GM12878 (cell line): ENCODE measurements around the gene SECTM1. TPM values are rescaled to one million over a fixed set of nuclear protein-coding genes. Genes with fewer than 3 reads are reported as not detected.

Experiments used
- ATAC-seq: fragments of 200-7000 bp; cut with Tn5 transposase; 3 replicates; pipeline ENCODE4 v1.9.1; 2020; ENCODE audit warnings: mild to moderate bottlenecking, moderate library complexity
- BruUV-seq: library from RNA; stranded (reverse); fragments of 400-500 nt; replicated peaks from 2 replicates; lab custom pipeline; 2021; lab: Mats Ljungman, UMichigan
- CTCF ChIA-PET: fragments of 300-600 bp; sonication (Branson Sonifier 250); formaldehyde crosslinking; extraction: SDS; loops from one replicate; lab custom pipeline; 2021; ENCODE audit warnings: inconsistent platforms; lab: Yijun Ruan, JAX
- POLR2A ChIA-PET: fragments of 350-600 bp; formaldehyde crosslinking; extraction: SDS; loops from one replicate; lab custom pipeline; 2021; ENCODE audit warnings: inconsistent platforms; lab: Charles Lee
- RAD21 ChIA-PET: fragments of 300-600 bp; sonication (Branson Sonifier 250); formaldehyde crosslinking; loops from one replicate; lab custom pipeline; 2023; ENCODE audit warnings: antibody characterized with exemption; ENCODE audit not compliant: unreplicated experiment; lab: Charles Lee
- SMC1A ChIA-PET: fragments of 300-600 bp; sonication (Branson Sonifier 250); formaldehyde crosslinking; loops from one replicate; lab custom pipeline; 2023; ENCODE audit not compliant: unreplicated experiment, uncharacterized antibody; lab: Charles Lee
- DNase-seq: peaks from one replicate; pipeline ENCODE4 v3.0.0-alpha.2; 2011; ENCODE audit warnings: low read depth, low spot score
- FAIRE-seq: peaks from 3 replicates; lab custom pipeline; 2011; peaks lifted over from hg19 to GRCh38; lab: Jason Lieb, UNC
- H2AFZ ChIP-seq: 2 replicates; pipeline ENCODE4 v1.6.0; 2011; ENCODE audit warnings: low read depth, low read length, control low read depth; ENCODE audit not compliant: control insufficient read depth
- H3K27ac ChIP-seq: 2 replicates; pipeline ENCODE4 v1.5.1; 2011; ENCODE audit warnings: control low read depth; ENCODE audit not compliant: control insufficient read depth, insufficient read depth
- H3K27me3 ChIP-seq, 2 experiments: replicated peaks in 1 of 2; 2 replicates each; pipeline versions ENCODE4 v1.6.0 to v1.6.1; 2011; ENCODE audit warnings: low read length in 1 of 2; ENCODE audit not compliant: control insufficient read depth in 2 of 2, insufficient read depth in 2 of 2
- H3K36me3 ChIP-seq, 2 experiments: 2 replicates each; pipeline ENCODE4 v1.5.1; 2011; ENCODE audit warnings: low read length in 1 of 2; ENCODE audit not compliant: control insufficient read depth in 2 of 2, insufficient read depth in 2 of 2
- H3K4me1 ChIP-seq: 2 replicates; pipeline ENCODE4 v1.6.1; 2011; ENCODE audit warnings: mild to moderate bottlenecking, low read length, moderate library complexity, mixed read lengths; ENCODE audit not compliant: control insufficient read depth, insufficient read depth
- H3K4me2 ChIP-seq: 2 replicates; pipeline ENCODE4 v1.6.0; 2011; ENCODE audit warnings: control low read depth; ENCODE audit not compliant: control insufficient read depth, insufficient read depth
- H3K4me3 ChIP-seq: fragments of 200-600 bp; sonication (generic); 2 replicates; pipeline ENCODE4 v1.5.1; 2016
- H3K79me2 ChIP-seq: 2 replicates; pipeline ENCODE4 v1.6.0; 2011; ENCODE audit warnings: low read length; ENCODE audit not compliant: control insufficient read depth, insufficient read depth
- H3K9ac ChIP-seq: 2 replicates; pipeline ENCODE4 v1.8.0; 2011; ENCODE audit warnings: low read length, control low read depth, mixed read lengths; ENCODE audit not compliant: control insufficient read depth, insufficient read depth
- H3K9me3 ChIP-seq: replicated peaks from 3 replicates; pipeline ENCODE4 v1.5.1; 2011; ENCODE audit warnings: mild to moderate bottlenecking, low read length; ENCODE audit not compliant: control insufficient read depth, insufficient read depth
- H4K20me1 ChIP-seq: 2 replicates; pipeline ENCODE4 v1.6.0; 2011; ENCODE audit not compliant: control insufficient read depth, insufficient read depth
- CHD1 ChIP-seq: IDR thresholded peaks from 2 replicates; pipeline ENCODE4 v1.6.1; 2012; ENCODE audit warnings: low read depth, low read length, improper control_type of control experiment
- CREB1 ChIP-seq: IDR thresholded peaks from 2 replicates; pipeline ENCODE4 v1.6.1; 2012; ENCODE audit warnings: low read depth, mild to moderate bottlenecking, inconsistent platforms
- GABPA ChIP-seq: IDR thresholded peaks from 2 replicates; pipeline ENCODE4 v1.6.1; 2014; ENCODE audit warnings: antibody characterized with exemption, low read depth, mild to moderate bottlenecking, inconsistent platforms
- HDAC2 ChIP-seq: fragments of 200-600 bp; sonication (generic); IDR thresholded peaks from 2 replicates; pipeline ENCODE4 v1.6.1; 2017
- IRF4 ChIP-seq: IDR thresholded peaks from 2 replicates; pipeline ENCODE4 v1.6.1; 2011; ENCODE audit warnings: low read depth, low read length
- JUND ChIP-seq: IDR thresholded peaks from 2 replicates; pipeline ENCODE4 v1.6.1; 2012; ENCODE audit warnings: low read depth, mild to moderate bottlenecking, low read length, improper control_type of control experiment, moderate library complexity
- NRF1 ChIP-seq: conservative IDR thresholded peaks from 2 replicates; pipeline ENCODE4 v1.6.1; 2011; ENCODE audit warnings: mild to moderate bottlenecking, low read depth, low read length, improper control_type of control experiment
- PAX8 ChIP-seq: fragments of 450-650 bp; IDR thresholded peaks from 2 replicates; pipeline ENCODE4 v1.6.1; 2017; ENCODE audit warnings: mild to moderate bottlenecking, moderate library complexity
- RUNX3 ChIP-seq: IDR thresholded peaks from 2 replicates; pipeline ENCODE4 v1.6.1; 2012; ENCODE audit warnings: low read length, inconsistent platforms
- SMAD1 ChIP-seq: fragments of 450-650 bp; IDR thresholded peaks from 2 replicates; pipeline ENCODE4 v1.6.1; 2018; ENCODE audit warnings: mild to moderate bottlenecking, low read depth; ENCODE audit not compliant: partially characterized antibody
- STAT3 ChIP-seq: IDR thresholded peaks from 2 replicates; pipeline ENCODE4 v1.6.1; 2011; ENCODE audit warnings: low read depth, low read length, improper control_type of control experiment
- WRNIP1 ChIP-seq: IDR thresholded peaks from 2 replicates; pipeline ENCODE4 v1.6.1; 2011; ENCODE audit warnings: low read depth, low read length, improper control_type of control experiment, borderline replicate concordance
- ZNF217 ChIP-seq: fragments of 450-650 bp; IDR thresholded peaks from 2 replicates; pipeline ENCODE4 v1.6.1; 2017; ENCODE audit warnings: antibody characterized with exemption, mild to moderate bottlenecking
- ZNF274 ChIP-seq: IDR thresholded peaks from one replicate; pipeline ENCODE4 v1.8.0; 2011; ENCODE audit not compliant: insufficient read length, insufficient read depth
- ZSCAN29 ChIP-seq: fragments of 450-650 bp; IDR thresholded peaks from 2 replicates; pipeline ENCODE4 v1.6.1; 2017; ENCODE audit warnings: mild to moderate bottlenecking, moderate library complexity
- WGBS: methylation state at CpG from one replicate; pipeline ENCODE4 v1.1.6; 2016; ENCODE audit warnings: low lambda C conversion rate; ENCODE audit not compliant: insufficient replicate concordance, insufficient coverage; ENCODE audit errors: missing lambda C conversion rate; 5-methylcytosine and 5-hydroxymethylcytosine counted together
- in situ Hi-C: fragments of 300-500 bp; cut with MboI; formaldehyde crosslinking; loops from 9 replicates; pipeline ENCODE4 v1.14.3; 2018; ENCODE audit warnings: mixed read lengths
- intact Hi-C: fragments of 100-400 bp; cut with micrococcal nuclease; formaldehyde crosslinking; loops from one replicate; pipeline ENCODE4 v1.14.2; 2022; ENCODE audit not compliant: unreplicated experiment
- polyA plus RNA-seq, 11 experiments: library from polyadenylated mRNA; depleted of rRNA in 4 of 11; unstranded in 6 of 11; stranded (reverse) in 5 of 11; fragments of >200 nt; fragmentation: Nextera tagmentation in 4 of 11; fragmentation: Illumina TruSeq in 1 of 11; extraction: Ambion mirVana in 4 of 11; extraction: Trizol in 1 of 11; gene quantifications; 1 replicate in 1 of 11; 2 replicates in 10 of 11; pipeline versions ENCODE4 v1.2.1 to v1.2.3, GENCODE V29; 2011 to 2016; ENCODE audit warnings: inconsistent platforms in 2 of 11, missing spikeins in 2 of 11, low read depth in 1 of 11
- total RNA-seq, 4 experiments: library from RNA; depleted of rRNA in 3 of 4; stranded (reverse); fragments of >200 nt in 3 of 4; fragmentation: Illumina TruSeq in 1 of 4; extraction: Trizol in 1 of 4; gene quantifications; 2 replicates each; pipeline versions ENCODE4 v1.2.1 to v1.2.3, GENCODE V29; 2013 to 2021
- TF ChIP-seq, protein P1 (sequence below): IDR thresholded peaks from 2 replicates; pipeline ENCODE4 v1.6.1; 2012; ENCODE audit warnings: low read depth, low read length, improper control_type of control experiment
- TF ChIP-seq, protein P2 (sequence below): fragments of 450-650 bp; IDR thresholded peaks from 2 replicates; pipeline ENCODE4 v1.6.1; 2016; ENCODE audit warnings: mild to moderate bottlenecking, moderate library complexity, borderline replicate concordance

The SECTM1 gene
- total and polyA plus RNA-seq, 10 of the 15 experiments (the other 5 are each of a cell fraction or from before 2014, with no cell fraction given): 0.10 to 0.13 (median 0.12) TPM; not detected in 7

DNA sequence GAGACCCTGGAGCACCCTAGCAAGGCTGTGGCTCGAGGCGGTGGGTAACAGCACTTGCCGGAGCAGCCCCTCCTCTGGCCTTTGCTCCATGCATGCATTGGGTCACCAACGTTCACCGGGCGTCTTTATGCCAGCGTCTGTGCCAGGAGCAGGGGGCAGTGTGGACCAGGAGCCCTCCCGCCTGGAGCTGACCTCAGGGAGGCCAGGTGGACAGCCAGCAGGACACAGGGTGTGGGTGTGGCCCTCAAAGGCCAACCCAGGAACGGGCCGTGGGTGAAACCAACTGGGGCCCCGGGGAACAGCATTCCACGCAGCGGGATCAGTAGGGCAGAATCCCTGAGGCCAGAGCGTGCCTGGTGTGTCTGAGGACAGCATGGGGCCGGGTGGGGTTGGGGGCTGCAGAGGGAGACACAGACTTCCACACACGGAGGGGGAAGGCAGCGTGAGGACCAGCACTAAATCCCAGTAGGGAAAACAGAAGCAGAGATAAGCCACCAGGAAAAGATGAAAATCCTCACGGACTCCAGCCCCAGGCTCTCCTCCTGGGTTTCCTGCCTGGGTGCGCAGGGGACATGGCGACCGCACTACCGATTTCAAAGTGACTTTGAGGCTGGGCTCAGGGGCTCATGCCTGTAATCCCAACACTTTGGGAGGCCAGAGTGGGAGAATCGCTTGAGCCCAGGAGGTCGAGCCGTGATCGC lies 13.3 kb downstream of the SECTM1 start:
- no peaks in the 10 kb centered on the region for H3K36me3 ChIP-seq
- no peaks in the 10 kb centered on the region; the same call in 1 of the 3 replicates for H3K9me3 ChIP-seq
- no peak for TF ChIP-seq IRF4
- no peak for TF ChIP-seq ZNF274
- TF ChIP-seq WRNIP1: no peak
- TF ChIP-seq HDAC2: no peak
- no peak for TF ChIP-seq GABPA
- no peak for TF ChIP-seq JUND
- TF ChIP-seq, protein P1, sequence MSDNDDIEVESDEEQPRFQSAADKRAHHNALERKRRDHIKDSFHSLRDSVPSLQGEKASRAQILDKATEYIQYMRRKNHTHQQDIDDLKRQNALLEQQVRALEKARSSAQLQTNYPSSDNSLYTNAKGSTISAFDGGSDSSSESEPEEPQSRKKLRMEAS: no peak
- no peak for TF ChIP-seq CREB1
- no peak for TF ChIP-seq SMAD1
- no peak for TF ChIP-seq ZSCAN29
- no peak for TF ChIP-seq CHD1
- TF ChIP-seq, protein P2, sequence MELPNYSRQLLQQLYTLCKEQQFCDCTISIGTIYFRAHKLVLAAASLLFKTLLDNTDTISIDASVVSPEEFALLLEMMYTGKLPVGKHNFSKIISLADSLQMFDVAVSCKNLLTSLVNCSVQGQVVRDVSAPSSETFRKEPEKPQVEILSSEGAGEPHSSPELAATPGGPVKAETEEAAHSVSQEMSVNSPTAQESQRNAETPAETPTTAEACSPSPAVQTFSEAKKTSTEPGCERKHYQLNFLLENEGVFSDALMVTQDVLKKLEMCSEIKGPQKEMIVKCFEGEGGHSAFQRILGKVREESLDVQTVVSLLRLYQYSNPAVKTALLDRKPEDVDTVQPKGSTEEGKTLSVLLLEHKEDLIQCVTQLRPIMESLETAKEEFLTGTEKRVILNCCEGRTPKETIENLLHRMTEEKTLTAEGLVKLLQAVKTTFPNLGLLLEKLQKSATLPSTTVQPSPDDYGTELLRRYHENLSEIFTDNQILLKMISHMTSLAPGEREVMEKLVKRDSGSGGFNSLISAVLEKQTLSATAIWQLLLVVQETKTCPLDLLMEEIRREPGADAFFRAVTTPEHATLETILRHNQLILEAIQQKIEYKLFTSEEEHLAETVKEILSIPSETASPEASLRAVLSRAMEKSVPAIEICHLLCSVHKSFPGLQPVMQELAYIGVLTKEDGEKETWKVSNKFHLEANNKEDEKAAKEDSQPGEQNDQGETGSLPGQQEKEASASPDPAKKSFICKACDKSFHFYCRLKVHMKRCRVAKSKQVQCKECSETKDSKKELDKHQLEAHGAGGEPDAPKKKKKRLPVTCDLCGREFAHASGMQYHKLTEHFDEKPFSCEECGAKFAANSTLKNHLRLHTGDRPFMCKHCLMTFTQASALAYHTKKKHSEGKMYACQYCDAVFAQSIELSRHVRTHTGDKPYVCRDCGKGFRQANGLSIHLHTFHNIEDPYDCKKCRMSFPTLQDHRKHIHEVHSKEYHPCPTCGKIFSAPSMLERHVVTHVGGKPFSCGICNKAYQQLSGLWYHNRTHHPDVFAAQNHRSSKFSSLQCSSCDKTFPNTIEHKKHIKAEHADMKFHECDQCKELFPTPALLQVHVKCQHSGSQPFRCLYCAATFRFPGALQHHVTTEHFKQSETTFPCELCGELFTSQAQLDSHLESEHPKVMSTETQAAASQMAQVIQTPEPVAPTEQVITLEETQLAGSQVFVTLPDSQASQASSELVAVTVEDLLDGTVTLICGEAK: no peak
- no peak for TF ChIP-seq PAX8
- TF ChIP-seq ZNF217: no peak
- no peak for TF ChIP-seq RUNX3
- no peak for TF ChIP-seq STAT3
- TF ChIP-seq NRF1: no peak
- in situ Hi-C loops: no loop called here
- no peaks in the 10 kb centered on the region; the same call in 1 of the 2 replicates for H3K4me1 ChIP-seq
- intact Hi-C loops: no loop called here
- SMC1A ChIA-PET: interaction anchor here (0.7 to 4.1 kb wide), 8 partner anchors 11 to 290 kb away, joined by 3 to 42 read pairs (median 5); no protein-coding TSS in a partner anchor
- 70% methylated on average over 18 of the region's 26 CpGs for WGBS
- BruUV-seq: no TSS peak
- RAD21 ChIA-PET: interaction anchor here (0.6 to 6.5 kb wide), 7 partner anchors 19 to 827 kb away, joined by 3 to 77 read pairs (median 7); no protein-coding TSS in a partner anchor
- POLR2A ChIA-PET: interaction anchor here (1.0 kb wide), 3 partner anchors 19 to 111 kb away, joined by 3 to 5 read pairs (median 4); no protein-coding TSS in a partner anchor
- no peak overlapping the region for H2AFZ ChIP-seq
- H3K27me3 ChIP-seq: no peaks in the 10 kb centered on the region; a peak in 2 of 4 replicates
- no peak overlapping the region for H3K27ac ChIP-seq
- H3K4me2 ChIP-seq: no peak overlapping the region
- H4K20me1 ChIP-seq: no peaks in the 10 kb centered on the region
- no peak for ATAC-seq
- FAIRE-seq: no peak
- no peak overlapping the region for H3K9ac ChIP-seq
- CTCF ChIA-PET: interaction anchor here (0.6 to 6.2 kb wide), 12 partner anchors 10 to 114 kb away, joined by 3 to 94 read pairs (median 4); no protein-coding TSS in a partner anchor
- no peak overlapping the region for H3K4me3 ChIP-seq
- no peak for DNase-seq
- H3K79me2 ChIP-seq: no peaks in the 10 kb centered on the region
